ENCODE data around the gene ZSCAN10. TPM values are rescaled to one million over a fixed set of nuclear protein-coding genes. Genes with fewer than 3 reads are reported as not detected.
A peak's percentile ranks its signal among the peaks of the same experiment; 100 is the strongest.

Gene ZSCAN10
- total and polyA plus RNA-seq, 2 donors (not counting 1 experiment from before 2014, with no cell fraction given): 0.02 TPM; not detected in 1

DNA sequence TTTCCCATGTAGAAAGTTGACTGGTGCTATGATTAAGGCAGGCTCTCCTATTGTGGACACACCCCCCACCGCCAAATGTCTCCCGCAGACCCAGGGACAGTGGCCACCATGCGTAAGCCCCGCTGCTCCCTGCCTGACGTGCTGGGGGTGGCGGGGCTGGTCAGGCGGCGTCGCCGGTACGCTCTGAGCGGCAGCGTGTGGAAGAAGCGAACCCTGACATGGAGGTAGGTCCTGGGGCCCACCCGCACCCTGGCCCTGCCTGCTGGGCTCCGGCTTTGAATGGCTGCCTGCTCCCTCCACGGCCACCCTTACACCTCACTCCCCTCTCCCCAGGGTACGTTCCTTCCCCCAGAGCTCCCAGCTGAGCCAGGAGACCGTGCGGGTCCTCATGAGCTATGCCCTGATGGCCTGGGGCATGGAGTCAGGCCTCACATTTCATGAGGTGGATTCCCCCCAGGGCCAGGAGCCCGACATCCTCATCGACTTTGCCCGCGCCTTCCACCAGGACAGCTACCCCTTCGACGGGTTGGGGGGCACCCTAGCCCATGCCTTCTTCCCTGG is 49.1 kb downstream of the ZSCAN10 start:
- H3K4me1 ChIP-seq (ENCODE audit: control insufficient read depth, extremely low read depth, insufficient read depth, low read length): no peaks in the 10 kb centered on the region
- no peaks in the 10 kb centered on the region for H3K79me2 ChIP-seq (ENCODE audit: control insufficient read depth, insufficient read depth, low read length)
- peaks cover 38% of the 10 kb centered on the region for H3K27me3 ChIP-seq (ENCODE audit: control insufficient read depth, insufficient read depth, low read length)
- TF ChIP-seq EZH2 (IDR thresholded peaks at IDR 0.05; ENCODE audit: low read length, missing control alignments) (no peak), CTCF (conservative IDR thresholded peaks at IDR 0.05 in 1 of 2, IDR thresholded peaks at IDR 0.05 in 1 of 2; ENCODE audit: low read depth in 1 of 2, low read length in 2 of 2) (no peak)
- H3K9me3 ChIP-seq (ENCODE audit: control insufficient read depth, insufficient read depth, low read depth, low read length): no peaks in the 10 kb centered on the region
- no peaks in the 10 kb centered on the region for H3K36me3 ChIP-seq (ENCODE audit: control insufficient read depth, insufficient read depth, low read length)
- DNase-seq (ENCODE audit: low read depth in 2 of 2): no peak
- no peak overlapping the region for H3K9ac ChIP-seq (ENCODE audit: insufficient read depth, low read length)
- H3K4me3 ChIP-seq (replicated peaks in 1 of 4; ENCODE audit: control extremely low read depth in 1 of 4, insufficient read depth in 1 of 4, low read depth in 3 of 4, low read length in 4 of 4): no peak overlapping the region
- no peak overlapping the region for H2AFZ ChIP-seq (ENCODE audit: low read length)
- H3K4me2 ChIP-seq (ENCODE audit: extremely low read depth, insufficient read depth, low read length): no peak overlapping the region
- no peaks in the 10 kb centered on the region for H4K20me1 ChIP-seq (ENCODE audit: control insufficient read depth, extremely low read depth, insufficient read depth, low read length)
- no peak overlapping the region for H3K27ac ChIP-seq (ENCODE audit: insufficient read depth, low read length)

- H4K20me1 ChIP-seq (ENCODE audit: control insufficient read depth, extremely low read depth, insufficient read depth, low read length): no peaks in the 10 kb centered on the region
- H3K9ac ChIP-seq (ENCODE audit: insufficient read depth, low read length): no peak overlapping the region
- TF ChIP-seq EZH2 (IDR thresholded peaks at IDR 0.05; ENCODE audit: low read length, missing control alignments) (no peak), CTCF (conservative IDR thresholded peaks at IDR 0.05 in 1 of 2, IDR thresholded peaks at IDR 0.05 in 1 of 2; ENCODE audit: low read depth in 1 of 2, low read length in 2 of 2) (no peak)
- no peaks in the 10 kb centered on the region for H3K9me3 ChIP-seq (ENCODE audit: control insufficient read depth, insufficient read depth, low read depth, low read length)
- H3K4me3 ChIP-seq (replicated peaks in 1 of 4; ENCODE audit: control extremely low read depth in 1 of 4, insufficient read depth in 1 of 4, low read depth in 3 of 4, low read length in 4 of 4): no peak overlapping the region
- H3K27me3 ChIP-seq (ENCODE audit: control insufficient read depth, insufficient read depth, low read length): peaks cover 47% of the 10 kb centered on the region
- no peak for DNase-seq (ENCODE audit: low read depth in 2 of 2)
- no peak overlapping the region for H3K27ac ChIP-seq (ENCODE audit: insufficient read depth, low read length)
- no peaks in the 10 kb centered on the region for H3K4me1 ChIP-seq (ENCODE audit: control insufficient read depth, extremely low read depth, insufficient read depth, low read length)
- no peaks in the 10 kb centered on the region for H3K36me3 ChIP-seq (ENCODE audit: control insufficient read depth, insufficient read depth, low read length)
- no peak overlapping the region for H2AFZ ChIP-seq (ENCODE audit: low read length)
- no peaks in the 10 kb centered on the region for H3K79me2 ChIP-seq (ENCODE audit: control insufficient read depth, insufficient read depth, low read length)
- H3K4me2 ChIP-seq (ENCODE audit: extremely low read depth, insufficient read depth, low read length): no peak overlapping the region
Observed at GRCh38 chr16:3047387-3047720, 51.7 kb downstream of the ZSCAN10 start.

DNA sequence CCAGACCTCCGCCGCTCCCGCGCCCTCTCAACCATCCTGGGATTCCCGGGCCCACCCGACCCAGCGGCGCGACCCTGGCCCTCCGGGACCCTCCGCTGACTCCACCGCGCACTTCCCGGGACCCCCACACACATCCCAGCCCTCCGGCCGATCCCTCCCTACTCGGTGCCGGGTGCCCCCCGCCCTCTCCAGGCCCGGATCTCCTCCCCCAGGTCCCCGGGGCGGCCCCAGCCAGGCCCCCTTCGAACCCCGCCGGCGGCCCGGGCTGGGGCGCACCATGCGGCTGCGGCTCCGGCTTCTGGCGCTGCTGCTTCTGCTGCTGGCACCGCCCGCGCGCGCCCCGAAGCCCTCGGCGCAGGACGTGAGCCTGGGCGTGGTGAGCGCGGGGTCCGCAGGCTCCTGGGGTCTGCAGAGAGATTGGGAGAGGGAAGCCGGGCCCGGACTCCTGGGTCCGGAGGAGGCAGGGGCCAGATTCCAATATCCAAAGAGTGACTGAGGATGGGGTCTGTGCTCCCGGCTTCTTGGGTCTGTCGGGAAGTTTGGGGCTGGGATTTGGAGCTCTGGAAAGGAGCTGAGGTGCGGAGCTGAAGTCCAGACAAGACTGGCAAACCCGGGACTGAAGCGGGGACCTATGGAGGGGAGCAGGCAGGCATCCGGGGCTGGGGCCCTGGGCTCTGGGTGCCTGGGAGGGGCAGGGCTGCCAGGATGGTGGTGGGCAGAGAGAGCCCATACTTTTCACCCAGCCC is 52.3 kb downstream of the ZSCAN10 start:
- no peaks in the 10 kb centered on the region for H3K9me3 ChIP-seq (ENCODE audit: control insufficient read depth, insufficient read depth, low read depth, low read length)
- H3K79me2 ChIP-seq (ENCODE audit: control insufficient read depth, insufficient read depth, low read length): no peaks in the 10 kb centered on the region
- H3K36me3 ChIP-seq (ENCODE audit: control insufficient read depth, insufficient read depth, low read length): no peaks in the 10 kb centered on the region
- H3K27me3 ChIP-seq (ENCODE audit: control insufficient read depth, insufficient read depth, low read length): peaks cover 47% of the 10 kb centered on the region
- H3K4me2 ChIP-seq (ENCODE audit: extremely low read depth, insufficient read depth, low read length): peak overlapping the region; percentile 5
- no peaks in the 10 kb centered on the region for H3K4me1 ChIP-seq (ENCODE audit: control insufficient read depth, extremely low read depth, insufficient read depth, low read length)
- peak; percentile 95 for TF ChIP-seq EZH2 (IDR thresholded peaks at IDR 0.05; ENCODE audit: low read length, missing control alignments)
- TF ChIP-seq CTCF (conservative IDR thresholded peaks at IDR 0.05 in 1 of 2, IDR thresholded peaks at IDR 0.05 in 1 of 2; ENCODE audit: low read depth in 1 of 2, low read length in 2 of 2): no peak
- H3K27ac ChIP-seq (ENCODE audit: insufficient read depth, low read length): no peak overlapping the region
- no peaks in the 10 kb centered on the region for H4K20me1 ChIP-seq (ENCODE audit: control insufficient read depth, extremely low read depth, insufficient read depth, low read length)
- DNase-seq (ENCODE audit: low read depth in 2 of 2): no peak
- no peak overlapping the region for H2AFZ ChIP-seq (ENCODE audit: low read length)
- H3K9ac ChIP-seq (ENCODE audit: insufficient read depth, low read length): no peak overlapping the region
- H3K4me3 ChIP-seq (replicated peaks in 1 of 4; ENCODE audit: control extremely low read depth in 1 of 4, insufficient read depth in 1 of 4, low read depth in 3 of 4, low read length in 4 of 4): no peak overlapping the region
